Measurements from ENCODE around the gene NPLOC4.
"Not testable (repeated sequence)": the region's sequence is repeated elsewhere in the genome, so short reads cannot be mapped to it uniquely, and the experiment has no call there.

NPLOC4 gene

DNA sequence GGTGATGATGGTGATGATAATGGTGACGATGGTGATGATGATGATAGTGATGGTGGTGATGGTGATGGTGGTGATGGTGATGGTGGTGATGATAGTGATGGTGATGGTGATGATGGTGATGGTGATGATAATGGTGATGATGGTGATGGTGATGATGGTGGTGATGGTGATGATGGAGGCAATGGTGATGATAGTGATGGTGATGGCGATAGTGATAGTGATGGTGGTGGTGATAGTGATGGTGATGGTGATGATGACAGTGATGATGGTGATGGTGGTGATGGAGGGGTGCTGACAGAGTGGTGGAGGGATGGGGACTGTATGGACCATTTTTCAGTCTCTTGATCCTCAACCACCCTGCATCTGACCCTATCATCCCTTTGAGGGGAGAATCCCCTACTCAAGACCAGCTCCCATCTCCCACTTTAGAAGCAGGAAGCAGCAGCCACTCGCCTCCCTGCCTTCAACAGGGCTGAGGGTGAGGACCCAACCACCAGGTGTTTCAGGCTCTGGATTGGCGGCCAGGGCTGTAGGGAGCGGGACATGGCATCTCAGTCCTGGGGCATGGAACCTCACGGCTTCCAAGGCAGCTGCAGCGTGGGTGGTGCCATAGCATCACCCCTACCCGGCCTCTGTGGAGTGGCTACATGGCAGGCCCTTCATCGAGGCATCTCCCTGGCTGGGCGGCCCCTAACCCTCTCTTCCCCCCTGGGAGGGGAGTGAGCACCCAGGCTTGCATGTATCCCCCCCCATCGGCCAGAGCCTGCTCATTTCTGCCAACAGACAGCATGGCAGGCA is 104.2 kb downstream of the NPLOC4 start:
- DNase-seq: no peak

DNA sequence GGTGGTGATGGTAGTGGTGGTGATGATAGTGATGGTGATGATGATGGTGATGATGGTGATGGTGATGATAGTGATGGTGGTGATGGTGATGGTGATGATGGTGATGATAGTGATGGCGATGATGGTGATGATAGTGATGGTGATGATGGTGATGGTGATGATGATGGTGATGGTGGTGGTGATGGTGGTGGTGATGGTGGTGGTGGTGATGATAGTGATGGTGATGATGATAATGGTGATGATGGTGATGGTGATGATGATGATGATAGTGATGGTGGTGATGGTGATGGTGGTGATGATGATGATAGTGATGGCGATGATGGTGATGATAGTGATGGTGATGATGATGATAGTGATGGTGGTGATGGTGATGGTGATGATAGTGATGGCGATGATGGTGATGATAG is 104.9 kb downstream of the NPLOC4 start:
- DNase-seq: not testable (repeated sequence)

DNA sequence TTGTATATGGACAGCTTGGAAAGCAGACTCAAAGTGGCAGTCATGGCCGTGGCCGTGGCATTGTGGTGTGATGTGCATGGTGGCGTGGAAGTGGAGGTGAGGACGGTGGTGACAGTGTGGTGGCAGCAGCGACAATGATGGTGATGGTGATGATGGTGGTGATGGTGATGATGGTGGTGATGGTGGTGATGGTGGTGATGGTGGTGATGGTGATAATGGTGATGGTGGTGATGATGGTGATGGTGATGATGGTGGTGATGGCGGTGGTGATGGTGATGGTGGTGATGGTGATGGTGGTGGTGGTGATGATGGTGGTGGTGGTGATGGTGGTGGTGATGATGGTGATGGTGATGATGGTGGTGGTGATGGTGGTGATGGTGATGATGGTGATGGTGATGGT is 105.9 kb downstream of the NPLOC4 start:
- DNase-seq: not testable (repeated sequence)

DNA sequence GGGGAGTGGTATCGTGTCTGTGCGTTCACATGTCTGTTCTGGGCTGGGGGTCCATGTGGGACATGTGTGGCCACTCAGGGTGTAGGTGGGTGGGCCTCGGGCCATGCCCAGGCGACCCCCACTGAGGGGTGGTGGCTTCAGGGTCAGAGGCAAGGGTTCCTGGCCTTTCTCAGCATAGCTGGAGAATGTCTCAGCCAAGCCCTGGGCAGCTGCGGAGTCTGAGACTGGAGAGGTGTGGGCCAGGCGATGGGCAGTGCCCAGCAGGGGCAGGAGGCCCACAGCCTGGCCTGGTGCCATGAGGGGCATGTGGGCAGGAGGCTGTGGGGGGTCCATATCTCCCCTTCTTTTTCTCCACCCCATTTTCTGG is 107.5 kb downstream of the NPLOC4 start:
- no peak for DNase-seq

DNA sequence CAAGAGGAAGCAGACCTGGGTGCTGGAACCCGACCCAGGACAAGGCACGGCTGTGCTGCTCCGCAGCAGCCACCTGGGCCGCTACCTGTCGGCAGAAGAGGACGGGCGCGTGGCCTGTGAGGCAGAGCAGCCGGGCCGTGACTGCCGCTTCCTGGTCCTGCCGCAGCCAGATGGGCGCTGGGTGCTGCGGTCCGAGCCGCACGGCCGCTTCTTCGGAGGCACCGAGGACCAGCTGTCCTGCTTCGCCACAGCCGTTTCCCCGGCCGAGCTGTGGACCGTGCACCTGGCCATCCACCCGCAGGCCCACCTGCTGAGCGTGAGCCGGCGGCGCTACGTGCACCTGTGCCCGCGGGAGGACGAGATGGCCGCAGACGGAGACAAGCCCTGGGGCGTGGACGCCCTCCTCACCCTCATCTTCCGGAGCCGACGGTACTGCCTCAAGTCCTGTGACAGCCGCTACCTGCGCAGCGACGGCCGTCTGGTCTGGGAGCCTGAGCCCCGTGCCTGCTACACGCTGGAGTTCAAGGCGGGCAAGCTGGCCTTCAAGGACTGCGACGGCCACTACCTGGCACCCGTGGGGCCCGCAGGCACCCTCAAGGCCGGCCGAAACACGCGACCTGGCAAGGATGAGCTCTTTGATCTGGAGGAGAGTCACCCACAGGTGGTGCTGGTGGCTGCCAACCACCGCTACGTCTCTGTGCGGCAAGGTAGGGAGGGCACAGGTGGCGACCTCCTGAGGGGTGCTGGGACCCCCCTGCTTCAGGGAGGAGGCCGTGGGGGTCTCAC is 108.1 kb downstream of the NPLOC4 start:
- DNase-seq: no peak

DNA sequence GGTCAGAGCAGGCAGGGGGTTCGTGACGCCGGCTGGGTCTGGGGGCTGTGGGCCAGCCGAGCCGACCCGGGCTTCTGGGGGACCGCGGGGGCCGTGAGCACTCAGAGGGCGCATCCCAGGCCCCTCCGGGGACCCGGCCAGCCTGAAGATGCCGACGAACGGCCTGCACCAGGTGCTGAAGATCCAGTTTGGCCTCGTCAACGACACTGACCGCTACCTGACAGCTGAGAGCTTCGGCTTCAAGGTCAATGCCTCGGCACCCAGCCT is 108.6 kb downstream of the NPLOC4 start:
- no peak for DNase-seq

DNA sequence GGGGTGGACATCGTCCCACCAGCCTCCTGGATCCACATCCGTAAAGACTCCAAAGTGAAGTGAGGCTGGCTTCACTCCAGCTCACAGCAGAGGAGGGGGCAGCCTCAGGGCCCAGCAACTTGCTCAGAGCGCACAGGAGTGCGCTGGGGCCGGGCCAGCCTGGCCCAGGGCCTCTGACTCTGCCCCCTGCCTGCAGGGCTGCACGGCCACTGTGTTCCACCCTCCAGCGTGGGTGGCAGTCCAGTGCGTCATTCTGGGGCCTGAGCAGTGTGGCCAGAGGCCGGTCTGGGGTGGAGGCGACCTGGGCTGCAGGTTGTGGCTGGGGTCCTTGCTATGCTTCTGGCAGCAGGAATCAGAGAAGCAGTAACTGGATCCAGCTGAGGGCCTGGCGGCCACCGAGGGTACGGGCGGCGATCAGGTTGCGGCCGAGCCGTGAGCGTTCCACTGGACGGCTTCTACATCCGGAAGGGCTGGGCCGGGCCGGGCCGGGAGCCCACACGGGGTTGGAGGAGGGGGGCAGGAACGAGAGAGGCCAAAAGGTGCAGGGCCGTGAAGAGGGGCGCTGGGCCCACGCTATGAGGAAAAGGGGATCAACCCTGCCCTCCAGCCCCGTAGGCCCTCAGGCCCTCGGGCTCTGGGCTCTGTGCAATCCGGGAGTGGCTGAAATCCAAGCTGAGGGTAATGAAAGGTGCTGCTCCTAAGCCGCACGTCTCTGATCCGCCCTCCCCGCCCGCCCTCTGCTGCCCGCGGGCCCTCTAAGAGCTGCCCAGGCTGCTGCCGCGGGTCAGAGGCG is 109.1 kb downstream of the NPLOC4 start, which contains the start of gene FSCN2:
Gene FSCN2, plus strand, starts transcription at position 787 of the 793 bp plus-strand sequence. CDS start 155 bp downstream, outside the sequence.
- DNase-seq: no peak

DNA sequence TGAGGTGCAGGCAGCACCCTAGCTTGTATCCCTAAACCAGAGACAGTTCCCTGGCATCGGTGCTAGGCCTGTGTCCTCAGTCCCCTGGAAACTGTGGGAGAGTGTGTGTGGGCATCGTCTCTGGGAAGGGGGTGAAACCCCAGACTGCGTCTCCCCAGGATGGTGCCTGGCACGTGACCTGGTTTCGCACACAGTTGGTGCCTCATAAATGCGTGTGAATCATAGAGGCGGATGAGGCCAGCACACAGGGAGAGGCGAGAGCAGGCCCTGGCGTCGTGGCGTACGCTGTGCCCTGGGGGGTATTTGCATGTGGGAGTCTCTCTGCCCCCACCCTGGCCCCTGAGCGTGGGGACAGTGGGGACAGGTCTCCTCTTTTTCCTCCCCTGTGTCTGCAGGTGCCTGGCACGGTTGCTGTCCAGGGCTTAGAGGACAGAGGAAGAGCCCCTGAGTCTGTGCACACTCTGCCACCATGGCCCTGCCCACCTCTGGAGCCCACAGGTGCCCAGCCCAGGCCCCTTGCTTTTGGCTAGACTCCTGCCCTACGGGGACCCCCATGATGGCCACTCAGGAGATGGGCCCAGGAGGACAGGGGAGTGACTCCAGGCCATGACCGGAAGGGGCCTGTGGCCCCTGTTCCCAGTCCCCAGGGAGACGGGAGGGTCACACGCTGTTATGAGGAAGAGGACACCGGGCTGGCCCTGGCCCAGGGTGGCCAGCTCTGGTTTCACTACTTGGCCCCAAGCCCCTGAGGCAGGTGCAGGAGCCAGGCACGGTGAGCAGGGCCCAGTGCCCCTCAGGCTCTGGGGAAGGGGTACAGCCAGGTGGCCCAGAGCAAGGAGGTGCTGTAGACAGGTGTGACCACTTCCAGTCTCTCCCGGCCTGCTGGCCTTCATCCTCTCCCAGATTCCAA is 110.0 kb downstream of the NPLOC4 start:
- no peak for DNase-seq

DNA sequence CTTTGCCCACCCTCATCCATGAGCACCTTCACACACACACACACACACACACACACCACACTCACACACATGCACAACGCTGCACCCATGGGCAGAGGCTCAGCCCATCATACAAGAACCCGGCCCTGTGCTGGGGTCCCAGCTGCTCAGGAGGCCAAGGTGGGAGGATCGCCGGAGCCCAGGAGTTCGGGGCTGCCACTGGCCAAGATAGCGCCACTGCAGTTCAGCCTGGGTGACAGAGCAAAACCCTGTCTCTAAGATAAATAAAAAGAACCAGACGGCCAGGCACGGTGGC is 112.1 kb downstream of the NPLOC4 start:
- DNase-seq: no peak

DNA sequence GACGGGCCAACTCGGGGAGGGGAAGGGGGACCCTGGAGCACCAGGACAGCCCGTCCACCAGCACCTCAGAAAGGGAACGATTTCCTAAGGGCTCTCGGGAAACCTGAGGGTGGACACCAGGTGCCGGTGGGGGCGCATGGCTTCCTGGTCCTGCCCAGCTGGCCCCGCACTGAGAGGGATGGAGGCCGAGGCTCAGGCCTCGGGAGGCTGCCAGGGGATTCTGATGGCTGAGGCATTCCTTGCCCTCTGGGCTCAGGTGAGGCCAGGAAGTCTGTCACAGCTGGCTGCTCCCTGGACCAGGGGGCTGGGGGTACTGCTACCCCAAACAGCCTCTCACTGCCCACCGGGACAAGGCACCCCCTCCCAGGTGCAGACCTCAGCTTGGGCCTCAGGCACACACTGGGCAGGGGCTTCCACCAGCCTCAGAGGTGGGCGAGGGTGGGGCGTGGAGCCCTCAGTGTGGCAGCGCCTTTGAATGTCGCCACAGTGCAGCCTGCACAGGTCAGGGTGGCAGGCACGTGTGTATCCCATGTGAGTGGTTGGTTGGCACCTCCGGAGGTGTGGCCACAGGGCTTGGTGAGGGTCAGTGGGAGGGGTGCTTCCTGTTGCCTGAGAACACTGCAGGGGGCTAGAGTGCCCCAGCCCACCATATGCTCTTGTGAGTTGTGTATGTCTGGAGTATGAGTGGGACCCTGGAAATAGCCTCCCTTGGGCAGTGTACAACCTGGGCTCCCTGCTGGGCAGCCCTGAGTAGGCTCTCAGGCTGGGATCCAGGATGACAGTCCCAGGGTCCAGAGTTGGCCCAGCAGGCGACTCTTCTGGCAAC is 112.7 kb downstream of the NPLOC4 start:
- no peak for DNase-seq

DNA sequence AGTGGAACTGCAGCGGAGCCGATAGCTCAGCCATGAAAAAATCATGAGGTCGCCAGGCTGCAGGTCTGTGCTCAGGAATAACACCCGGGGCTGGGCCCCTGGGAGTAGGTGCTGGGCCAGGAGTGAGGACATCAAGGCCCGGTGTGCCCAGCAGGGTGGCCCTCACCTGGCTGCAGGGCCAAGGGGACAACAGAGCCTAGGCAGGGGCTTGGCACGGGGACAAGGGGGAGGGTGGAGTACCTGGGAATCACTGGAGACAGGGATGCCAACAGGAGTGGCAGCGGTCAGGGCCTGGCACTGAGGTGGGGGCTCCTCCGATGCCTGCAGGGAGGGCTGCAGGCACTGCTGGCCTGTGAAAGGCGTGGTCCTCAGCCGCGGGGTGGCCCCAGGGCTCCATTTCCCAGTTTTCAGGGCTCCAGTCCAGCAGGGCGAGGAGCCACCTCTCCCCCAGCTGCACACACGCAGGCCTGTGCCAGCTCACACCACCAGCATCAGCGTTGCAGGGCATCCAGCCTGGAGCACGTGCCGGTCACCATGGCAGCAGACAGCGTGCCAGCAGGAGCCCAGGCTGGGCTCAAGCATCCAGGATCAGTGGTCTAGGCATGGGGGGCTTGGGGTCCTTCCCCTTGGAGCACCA is 113.4 kb downstream of the NPLOC4 start:
- DNase-seq: no peak

DNA sequence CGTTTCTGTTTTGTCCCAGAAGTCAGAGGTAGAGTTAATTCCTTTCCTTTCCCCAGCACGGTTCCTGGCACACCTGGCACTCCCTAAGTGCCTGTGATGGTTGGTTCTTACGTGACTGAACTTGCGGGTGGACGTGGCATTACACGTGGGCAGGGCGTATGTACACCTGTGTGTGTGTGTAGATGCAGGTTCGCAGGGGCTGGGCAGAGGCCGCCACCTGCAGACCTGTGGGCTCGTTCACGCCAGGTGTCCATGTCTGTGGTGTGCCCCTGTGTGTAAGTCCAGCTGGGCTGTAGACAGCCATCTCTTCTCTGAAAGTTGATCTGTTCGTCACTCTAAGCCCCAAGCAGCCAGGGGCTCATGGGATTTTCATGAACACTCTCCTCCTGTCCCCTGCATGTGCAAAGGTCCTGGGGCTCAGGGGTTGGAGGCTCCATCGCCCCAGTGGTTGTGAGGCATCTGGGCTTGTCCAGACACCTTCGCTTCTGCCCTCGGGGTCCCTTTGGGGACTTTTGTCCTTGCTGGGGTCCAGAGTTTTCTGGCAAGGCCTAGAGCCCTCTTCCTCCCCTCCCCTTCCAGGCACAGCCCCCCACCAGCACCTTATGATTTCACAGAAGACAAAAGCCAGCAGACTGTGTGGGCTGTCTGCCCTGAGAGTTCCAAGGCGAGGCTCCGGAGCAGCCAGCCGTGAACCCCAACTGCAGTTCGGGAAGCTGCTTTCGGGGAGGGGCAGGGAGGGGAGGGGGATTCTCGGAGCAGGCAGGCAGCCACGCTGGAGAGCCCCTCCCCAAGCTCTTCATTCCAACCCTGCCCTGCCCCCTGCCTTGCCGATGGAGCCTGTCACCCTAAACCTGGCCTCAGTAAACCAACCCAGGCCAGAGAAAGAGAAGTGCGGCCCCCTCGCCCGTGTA is 114.2 kb downstream of the NPLOC4 start:
- DNase-seq: no peak

DNA sequence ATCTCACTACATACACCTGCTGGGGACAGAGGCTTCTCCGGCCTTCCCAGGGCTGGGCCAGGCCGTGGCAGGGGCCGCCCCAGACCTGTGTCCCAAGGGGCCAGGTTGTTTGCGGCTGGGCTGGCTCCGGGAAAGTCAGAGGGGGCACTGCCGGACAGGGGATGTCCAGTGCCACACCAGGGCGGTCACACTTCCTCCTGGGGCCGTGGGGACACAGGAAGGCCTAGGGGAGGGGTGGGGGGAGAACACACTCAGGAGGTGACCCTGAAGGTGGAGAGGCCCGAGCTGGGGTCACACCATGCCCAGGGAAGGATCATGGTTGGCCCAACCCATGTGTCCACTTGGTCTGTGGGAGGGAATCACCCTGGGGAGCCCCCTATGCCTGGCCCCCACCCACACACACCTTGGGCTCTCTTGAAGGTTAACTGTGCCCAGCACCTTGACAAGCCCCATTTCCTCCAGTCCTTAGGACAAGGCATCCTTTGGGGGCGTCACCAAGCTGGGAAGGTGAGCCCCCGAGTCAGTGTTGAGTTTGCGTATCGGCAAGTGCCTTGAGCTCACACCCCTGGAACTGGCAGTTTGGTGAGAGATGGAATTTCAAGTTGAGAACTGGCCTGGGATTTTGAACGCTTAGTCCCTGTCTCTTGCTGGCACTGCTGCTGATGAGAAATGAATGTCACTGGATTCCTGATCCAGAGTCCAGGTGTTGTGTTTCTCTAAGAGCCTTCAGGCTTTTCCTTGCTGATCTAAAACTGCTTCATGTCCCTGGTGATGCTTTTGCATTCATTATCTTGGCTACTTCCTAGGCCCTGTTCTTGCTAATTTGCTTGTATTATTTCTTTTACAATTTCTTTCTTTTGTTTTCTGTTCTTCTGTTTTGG is 116.7 kb downstream of the NPLOC4 start:
- no peak for DNase-seq

DNA sequence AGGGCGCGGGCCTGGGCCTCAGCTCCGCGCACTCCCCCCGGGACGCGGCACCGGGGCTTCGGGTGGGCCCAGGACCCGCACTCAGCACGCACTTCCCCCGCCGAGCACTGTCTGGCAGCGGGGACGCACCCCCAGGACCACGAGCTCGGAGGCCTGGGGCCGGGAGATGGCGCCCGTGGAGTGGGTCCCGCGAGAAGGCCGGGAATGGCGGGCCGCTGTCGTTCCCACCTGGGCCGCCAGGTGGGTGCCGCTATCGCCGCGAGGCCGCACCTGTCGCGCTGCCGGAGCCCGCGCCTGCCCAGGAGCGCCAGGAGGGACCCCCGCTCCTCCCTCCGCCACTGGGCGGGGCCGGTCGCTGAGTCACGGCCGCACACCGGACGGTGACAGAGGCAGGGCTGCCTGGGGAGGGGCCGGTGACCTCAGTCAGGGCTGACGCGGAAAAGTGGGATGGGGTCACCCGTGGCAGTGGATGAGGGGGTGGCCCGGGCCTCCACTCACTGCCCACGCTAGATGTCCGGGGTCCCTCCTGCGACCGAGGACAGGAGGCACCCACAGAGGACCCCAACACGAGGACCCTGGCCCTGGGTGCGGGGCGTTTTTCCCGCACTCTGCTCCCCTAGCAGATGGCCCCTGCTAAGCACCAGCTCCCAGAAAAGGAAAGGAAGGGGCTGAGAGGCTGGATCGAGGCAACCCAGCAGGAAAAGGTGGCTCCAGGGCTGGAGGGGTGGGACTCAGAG is 117.5 kb downstream of the NPLOC4 start:
- peak in 3 of 4 experiments; percentile 35 to 57 (median 47) for DNase-seq

DNA sequence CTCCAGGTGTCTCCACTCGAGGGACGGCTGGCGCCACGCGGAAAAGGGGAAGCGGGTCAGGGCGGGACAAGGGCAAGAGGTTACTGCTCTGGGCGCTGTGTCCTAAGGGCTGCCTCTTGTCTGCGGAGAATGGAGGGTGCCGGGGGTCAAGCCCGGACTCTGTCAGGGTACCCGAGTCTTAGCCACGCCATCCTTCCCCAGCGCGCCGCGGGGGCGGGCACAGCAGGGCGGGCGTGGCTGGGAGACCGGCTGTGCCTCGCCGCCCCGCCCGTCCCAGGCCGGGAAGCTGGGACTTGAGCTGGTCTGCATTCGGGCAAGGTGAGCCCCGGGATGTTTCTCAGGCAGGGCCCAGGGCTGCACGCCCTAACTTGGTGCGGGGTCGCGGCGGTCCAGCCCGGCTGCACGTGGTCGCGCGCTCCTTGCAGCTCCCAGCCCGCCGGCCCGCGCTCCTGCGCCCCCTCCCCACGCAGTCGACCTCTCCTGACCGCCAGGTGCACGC is 118.1 kb downstream of the NPLOC4 start:
- DNase-seq: no peak

DNA sequence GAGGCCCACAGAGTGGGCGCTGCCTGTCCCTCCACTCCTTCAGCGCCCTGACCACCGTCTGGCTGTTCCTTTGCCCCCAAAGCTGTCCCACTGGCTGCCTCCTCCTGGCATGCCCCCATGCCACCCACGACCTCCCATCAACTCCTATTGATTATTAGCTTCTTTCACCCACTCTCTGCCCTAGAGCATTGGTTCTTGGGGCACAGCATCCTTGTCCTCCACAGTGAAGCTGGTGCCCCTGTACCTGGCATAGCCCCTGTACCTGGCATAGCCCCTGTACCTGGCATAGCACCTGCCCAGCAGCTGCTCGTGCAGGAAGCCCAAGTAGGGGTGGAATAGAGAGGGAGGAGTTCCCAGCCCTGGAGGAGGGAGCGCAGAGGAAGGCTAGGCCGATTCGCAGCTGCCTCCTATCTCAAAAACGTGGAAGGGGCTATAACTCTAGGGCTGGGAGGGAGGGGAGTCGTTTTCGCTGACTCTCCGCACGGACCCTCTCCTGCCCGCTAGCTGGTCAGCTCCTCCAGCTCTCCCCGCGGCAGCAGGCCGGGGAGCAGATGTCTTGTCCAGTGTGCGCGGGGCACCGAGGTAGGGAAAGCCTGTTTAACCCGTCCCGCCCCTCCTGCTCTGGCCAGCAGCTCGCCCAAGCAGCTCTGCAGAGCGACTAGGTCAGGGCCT is 118.7 kb downstream of the NPLOC4 start:
- DNase-seq: no peak

DNA sequence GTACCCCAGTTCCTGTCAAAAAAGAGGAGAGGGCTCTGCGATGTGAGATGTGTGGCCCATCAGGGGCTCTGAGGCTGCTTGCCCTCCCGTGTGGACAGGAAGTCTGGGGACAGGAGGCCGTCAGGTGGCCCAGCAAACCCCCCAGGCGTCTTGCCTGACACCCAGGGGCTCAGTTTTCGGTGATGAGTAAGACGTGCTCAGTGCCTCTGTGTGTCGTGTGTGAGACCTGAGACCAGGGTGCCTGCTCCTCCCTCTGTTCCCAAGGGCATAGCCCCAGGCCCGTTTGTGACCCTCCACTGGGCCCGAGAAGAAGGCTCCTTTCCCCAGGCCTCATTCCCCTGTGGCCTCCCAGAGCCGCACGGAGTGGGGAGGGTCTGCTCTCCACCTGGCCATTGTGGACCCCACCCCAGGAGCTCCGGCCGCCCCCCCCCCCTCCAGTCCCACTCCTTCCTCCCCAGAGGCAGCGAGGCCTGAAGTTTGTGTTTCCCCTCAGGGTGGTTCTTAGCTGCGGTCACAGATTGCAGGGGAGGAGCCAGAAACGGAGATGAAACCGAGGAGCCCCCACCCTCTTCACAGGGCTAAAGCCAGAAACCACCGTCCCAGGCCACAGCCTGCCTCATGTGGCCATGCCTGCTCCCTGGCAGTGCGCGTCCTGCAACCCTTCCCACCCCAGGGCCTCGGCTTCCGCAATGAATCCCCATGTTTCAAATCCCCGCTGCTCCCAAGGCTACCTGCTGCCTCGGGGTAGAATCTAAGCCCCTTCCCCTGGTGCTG is 119.4 kb downstream of the NPLOC4 start:
- DNase-seq: no peak

Data from activated CD4-positive, CD25-positive, alpha-beta regulatory T cell (primary cell).